Suppressor macrophage treated with lipopolysaccharide for 1 hour (primary cell): ENCODE measurements around the gene UPK1A.

ENCODE experiments used
- DNase-seq, 3 donors: peaks; one replicate each; pipeline ENCODE4 v3.0.0-alpha.2; 2020 to 2022

Gene UPK1A

DNA sequence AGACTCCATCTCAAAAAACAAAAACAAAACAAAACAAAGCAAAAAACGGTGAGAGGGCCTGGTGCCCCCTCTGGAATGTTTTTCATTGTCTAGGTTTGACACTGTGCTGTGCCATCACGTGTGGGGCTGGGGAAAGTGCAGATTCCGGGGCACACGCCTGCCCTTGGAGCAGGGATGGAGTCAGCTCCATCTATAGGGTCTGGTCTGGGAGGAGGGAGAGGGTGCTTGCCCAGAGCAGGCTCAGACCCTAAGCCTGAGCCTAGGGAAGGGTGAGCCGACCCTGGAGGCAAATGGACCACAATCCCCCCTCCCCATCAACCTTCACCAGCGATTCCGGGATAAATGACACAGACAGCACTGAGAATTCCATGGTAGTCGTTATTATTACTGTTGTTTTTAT lies 27.1 kb downstream of the UPK1A start:
- no peak for DNase-seq

DNA sequence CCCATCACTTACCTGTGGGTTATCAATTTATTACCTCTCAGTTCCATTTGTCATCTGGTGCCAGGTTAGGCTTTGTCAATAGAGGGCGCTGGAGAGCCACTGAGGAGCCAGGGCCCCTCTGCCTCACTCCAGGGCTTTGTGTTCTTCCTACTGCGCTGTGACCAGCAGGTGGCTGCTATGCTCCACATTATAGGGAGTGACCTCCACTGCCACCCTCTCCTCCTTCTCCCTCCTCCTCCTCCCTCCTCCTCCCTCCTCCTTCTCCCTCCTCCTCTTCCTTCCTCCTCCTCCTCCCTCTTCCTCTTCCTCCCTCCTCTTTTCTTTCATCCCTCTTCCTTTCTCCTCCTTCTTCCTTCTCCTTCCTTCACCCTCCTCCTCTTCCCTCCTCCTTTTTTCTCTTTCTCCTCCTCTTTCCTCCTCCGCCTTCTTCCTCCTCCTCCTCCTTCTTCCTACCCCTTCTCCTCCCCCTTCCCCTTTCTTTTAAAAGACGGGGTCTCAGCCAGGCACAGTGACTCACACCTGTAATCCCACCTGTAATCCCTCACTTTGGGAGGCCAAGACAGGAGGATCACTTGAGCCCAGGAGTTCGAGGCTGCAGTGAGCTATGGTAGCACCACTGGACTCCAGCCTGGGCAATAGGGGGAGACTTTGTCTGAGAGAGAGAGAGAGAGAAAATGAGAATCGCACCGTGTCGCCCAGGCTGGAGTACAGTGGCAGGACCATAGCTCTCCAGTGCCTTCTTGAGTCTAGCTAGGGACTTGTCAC lies 27.7 kb downstream of the UPK1A start:
- peak; percentile 90 to 93 (median 92) for DNase-seq

DNA sequence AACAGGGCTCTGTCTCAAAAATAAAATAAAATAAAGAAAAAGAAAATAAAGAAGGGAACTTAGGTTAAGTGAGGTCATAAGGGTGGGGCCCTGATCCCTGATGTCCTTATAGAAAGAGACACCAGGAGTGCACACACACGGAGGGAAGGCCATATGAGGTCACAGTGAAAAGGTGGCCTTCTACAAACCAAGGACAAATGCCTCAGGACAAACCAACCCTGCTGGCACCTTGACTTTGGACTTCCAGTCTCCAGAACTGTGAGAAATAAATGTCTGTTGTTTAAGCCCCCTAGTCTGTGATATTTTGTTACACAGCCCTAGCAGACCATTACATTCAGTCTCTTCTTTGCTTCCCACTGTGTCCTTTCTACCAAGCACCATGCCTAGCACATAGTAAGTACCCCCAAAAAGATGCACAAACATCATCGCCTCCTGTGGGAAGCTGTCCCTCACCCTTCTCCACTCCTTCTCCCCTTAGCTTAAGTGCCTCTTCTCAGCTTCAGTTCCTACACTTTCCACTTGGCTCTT lies 29.6 kb downstream of the UPK1A start:
- DNase-seq: no peak

DNA sequence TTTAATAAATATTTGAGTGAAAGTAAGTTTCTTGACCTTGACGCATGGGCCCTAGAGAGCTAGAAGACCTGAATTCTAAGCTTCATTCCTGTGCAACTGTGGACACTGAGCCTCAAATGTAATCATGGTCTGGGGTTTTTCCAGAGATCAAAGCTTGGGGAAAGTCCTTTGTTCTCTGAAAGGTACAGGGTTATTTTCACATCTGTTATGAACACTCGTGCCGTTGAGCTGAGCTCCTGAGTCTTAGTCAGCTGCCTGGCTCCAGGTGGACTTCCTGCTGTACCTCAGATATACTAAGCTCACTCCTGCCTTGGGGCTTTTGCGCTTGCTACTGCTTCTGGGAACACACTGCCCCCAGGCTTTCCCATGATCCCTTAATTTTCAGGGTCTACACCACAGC lies 30.5 kb downstream of the UPK1A start:
- no peak for DNase-seq

DNA sequence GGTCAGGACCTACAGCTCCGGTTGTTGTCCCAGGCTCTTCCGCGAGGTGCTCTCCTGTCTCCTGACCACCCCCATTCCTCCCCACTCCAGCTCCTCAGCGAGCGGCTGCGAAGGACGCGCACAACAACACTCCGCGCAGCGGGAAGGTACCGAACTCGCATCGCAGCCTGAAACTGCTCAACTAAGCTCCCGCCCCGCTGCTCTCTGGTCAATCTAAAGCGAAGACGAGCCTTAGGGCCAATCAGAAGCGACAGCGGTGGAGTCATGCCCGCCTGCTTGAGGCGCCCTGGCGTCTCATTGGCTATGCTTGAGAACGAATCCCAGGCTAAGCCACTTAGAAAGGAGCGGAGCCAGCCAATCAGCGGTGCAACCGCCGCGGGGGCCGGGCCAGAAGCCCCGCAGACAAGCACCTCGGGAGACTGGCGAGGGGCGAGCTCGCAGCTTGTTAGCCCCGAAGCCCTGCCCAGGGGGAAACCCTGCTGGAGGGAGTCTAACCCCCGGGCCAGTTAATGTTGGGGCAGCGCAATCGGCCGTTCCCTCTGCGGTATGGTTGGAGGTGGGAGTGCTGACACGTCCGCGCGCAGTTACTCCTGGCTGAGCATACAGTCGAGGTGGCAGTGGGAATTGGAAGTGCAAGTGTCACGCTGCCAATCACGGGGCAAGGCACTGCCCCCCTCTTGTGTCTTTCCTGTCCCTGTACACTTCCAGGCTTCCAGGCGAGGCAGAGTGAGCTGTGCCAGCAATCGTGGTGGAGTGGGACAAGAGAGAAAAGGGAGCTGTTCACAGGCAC lies 36.1 kb downstream of the UPK1A start:
- peak; percentile 96 to 98 (median 98) for DNase-seq

DNA sequence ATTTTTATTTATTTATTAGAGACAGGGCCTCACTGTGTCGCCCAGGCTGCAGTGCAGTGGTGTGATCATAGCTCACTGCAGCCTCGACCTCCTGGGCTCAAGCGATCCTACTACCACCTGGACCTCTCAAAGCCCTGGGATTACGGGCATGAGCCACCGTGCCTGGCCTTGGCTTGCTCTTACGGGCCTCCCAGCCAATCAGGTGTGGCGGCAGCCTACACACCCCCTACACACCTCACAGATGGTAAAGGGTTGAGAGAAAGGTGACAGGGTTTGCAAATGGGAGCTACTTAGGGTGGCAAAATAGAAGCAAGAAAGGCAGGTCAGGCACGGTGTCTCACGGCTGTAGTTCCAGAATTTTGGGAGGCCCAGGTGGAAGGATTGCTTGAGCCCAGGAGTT lies 37.0 kb downstream of the UPK1A start:
- DNase-seq: no peak

DNA sequence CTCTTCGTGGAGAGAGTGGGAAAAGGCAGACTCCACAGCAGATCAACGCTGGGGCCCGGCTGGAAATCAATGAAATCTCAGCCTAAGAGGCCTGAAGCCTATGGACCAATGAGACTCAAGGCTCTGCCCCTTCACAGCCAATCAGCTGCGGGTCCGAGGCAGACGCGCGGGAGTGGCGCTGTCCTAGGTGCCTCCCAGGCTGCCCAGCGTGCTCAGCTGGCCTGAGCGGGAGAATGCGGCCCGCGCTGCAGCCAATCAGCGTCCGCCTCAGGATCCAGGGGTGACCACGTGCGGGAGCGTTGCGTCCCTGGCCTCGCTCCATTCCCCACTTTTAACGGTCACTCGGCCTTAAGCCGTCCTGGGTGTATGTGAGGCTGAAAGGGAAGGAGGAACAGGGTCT lies 37.9 kb downstream of the UPK1A start, which contains the start of gene ZBTB32:
Gene ZBTB32, plus strand, starts transcription at position 341 of the 400 bp plus-strand sequence. CDS start 10,069 bp downstream, outside the sequence.
- peak; percentile 42 to 60 (median 52) for DNase-seq

DNA sequence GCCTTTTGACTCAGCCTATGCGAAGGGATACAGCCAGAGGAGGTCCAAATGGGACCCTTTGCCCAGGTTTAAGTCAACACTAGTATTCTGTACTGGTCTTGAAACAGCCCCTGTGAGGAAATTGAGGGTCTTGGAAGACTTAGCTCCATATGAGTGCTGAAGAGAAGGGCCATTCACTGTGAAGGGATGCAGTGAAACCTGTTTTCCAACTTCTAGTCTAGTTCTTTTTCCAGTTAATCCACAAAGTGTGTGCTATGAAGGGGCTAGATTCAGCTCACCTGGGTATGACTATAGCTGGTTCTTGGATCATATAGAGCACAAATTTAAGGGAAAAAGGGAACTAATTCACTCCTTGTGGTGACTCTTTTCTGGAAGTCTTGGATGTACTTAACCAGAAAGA lies 42.1 kb downstream of the UPK1A start:
- no peak for DNase-seq

DNA sequence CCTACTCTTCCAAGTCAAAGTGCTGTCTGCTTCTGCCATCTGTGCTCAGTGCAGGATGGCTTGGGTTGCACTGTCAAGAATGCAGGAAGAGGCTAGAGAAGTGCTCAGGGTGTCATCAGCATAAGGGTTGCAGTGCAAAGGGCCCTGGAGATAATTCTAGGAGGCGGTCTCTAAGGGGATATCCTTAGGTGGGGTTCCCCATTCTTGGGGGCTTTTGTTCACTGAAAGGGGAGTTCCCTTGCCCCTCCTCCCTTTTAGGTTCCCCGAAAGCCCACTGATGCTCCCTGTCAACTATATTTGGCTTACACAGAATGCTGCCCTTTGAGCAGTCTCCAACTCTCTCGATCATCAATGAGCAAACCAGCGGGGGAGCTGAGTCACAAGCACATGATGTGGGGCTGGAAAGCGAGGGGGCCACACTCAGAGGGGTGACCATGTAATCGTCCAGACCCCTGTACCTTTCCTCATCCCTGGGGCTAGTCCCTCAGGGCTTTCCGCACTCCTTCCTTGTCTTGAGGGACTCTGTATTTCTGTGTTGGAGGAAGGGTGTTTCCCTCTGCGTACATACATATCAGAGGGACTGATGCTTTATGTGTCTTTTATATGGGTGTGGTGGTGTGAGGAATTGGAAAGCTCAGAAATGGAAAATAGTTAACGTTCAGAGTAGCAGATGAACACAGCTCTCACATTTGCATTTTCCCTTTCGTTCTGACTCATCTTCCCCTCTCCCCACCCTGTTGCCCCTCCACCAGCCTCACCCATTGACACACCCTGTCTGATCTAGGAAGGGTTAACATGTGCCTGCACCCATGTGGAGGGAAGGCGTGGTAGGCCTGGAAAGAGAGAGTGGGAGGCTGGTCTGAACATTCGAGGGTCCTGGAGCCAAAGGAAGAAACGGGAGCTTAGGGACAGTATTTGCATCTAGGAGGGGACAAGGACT lies 44.7 kb downstream of the UPK1A start:
- peak; percentile 36 to 63 (median 37) for DNase-seq

DNA sequence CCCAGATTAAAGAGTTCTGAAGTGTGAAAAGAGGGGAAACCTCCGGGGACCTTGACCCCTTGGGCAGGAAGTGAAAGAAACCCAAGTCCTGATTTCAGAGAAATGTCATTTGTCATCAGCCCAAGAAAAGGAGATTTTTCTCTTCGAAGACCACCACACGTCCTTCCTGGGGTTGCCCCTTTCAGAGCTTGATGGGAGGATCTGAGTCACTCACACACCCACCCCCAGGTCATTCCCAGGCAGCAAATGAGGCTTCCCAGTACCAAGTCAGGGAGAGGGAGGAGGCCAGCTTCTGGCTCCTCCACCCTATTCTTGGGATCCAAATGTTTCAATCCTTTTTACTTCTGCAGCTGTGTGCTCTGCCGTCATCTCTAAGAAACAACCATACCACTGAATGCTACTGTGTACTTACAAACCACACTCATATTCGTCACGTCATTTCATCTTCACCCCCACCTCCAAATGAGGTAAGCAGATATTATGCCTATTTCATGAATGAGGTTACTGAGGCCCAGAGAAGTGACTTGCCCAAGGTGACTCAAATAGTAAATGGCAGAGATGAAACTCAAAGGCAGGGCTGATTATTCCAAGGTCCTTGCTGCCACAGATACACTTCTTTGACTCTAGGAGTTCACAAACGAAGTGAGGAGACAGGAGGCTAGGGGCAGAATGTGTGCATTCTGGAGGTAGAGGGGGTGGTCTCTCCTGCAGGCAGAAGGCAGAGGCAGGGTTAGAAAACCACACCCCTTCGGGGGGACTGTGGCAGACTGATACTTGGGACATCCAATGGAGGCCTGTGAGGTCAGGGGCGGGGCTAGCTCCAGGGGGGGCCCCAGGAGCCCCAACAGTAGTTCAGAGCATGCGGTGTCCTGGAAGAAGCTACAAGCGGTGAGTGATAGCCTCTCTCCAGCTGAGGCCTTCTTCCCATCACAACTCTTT lies 46.5 kb downstream of the UPK1A start:
- peak in 2 of 3 donors; percentile 18 to 59 for DNase-seq

DNA sequence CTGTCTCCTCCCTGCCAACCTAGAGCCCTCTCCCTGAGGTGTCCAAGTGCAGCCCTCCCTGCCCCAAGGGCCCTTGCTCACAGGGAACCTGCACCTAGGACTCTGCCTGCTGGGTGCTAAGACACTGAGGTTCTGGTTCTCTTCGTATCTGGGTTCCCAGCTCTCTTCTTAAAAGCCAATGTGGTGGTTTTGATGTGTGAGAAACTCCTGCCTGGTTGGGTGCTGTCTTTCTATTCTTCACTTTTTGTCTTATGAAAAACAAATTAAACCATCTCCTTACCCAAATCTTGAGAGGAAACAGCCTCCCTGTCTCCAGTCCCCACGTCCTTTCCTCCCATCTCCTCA lies 47.2 kb downstream of the UPK1A start:
- no peak for DNase-seq

DNA sequence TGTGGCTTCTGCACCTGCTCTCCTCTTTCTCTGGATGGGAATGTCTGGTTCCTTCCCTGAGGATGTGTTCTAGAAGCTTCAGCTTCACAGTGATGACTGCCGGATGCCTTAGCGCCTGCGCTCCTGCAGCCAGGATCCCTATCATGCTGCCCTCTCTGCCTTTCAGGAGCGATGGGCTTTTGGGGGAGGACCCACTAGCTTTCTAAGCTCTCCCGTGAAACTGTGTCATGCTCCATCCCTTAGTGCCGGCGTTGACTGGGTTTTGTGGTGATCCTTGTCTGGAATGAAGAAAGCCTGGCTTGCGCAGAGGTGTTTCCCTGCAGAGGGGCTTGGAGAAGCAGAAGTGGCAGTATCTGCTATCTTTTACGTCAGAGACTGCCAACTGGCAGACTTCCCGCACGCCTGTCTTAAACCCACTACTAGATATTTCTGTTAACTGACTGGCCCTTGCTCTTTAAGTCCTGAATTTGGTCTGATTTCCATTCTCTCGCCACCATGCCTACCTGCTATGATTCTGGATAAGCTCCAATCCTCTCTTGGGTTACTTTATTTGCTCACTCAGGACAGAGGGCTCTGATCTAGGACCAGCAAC lies 47.7 kb downstream of the UPK1A start:
- no peak for DNase-seq

DNA sequence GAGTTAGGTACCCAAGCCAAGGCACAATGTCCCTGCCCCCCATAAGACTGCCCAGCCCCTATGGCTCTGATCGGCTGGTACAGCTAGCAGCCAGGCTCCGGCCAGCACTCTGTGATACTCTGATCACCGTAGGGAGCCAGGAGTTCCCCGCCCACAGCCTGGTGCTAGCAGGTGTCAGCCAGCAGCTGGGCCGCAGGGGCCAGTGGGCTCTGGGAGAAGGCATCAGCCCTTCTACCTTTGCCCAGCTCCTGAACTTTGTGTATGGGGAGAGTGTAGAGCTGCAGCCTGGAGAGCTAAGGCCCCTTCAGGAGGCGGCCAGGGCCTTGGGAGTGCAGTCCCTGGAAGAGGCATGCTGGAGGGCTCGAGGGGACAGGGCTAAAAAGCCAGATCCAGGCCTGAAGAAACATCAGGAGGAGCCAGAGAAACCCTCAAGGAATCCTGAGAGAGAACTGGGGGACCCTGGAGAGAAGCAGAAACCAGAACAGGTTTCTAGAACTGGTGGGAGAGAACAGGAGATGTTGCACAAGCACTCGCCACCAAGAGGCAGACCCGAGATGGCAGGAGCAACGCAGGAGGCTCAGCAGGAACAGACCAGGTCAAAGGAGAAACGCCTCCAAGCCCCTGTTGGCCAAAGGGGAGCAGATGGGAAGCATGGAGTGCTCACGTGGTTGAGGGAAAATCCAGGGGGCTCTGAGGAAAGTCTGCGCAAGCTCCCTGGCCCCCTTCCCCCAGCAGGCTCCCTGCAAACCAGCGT lies 48.5 kb downstream of the UPK1A start:
- no peak for DNase-seq

DNA sequence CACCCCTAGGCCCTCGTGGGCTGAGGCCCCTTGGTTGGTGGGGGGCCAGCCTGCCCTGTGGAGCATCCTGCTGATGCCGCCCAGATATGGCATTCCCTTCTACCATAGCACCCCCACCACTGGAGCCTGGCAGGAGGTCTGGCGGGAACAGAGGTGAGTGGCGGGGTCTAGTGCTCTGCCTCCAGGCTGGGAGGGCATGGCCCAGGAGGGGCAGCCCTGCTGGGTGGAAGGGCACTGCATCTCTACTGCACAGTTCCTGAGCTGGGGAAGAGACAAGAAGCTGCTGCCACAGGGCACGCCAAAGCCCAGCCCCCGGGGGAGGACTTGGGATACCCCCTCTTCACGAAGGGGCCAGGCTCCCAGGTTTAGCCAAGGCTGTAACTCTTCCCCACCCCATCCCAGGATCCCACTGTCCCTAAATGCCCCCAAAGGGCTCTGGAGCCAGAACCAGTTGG lies 49.1 kb downstream of the UPK1A start:
- DNase-seq: no peak

DNA sequence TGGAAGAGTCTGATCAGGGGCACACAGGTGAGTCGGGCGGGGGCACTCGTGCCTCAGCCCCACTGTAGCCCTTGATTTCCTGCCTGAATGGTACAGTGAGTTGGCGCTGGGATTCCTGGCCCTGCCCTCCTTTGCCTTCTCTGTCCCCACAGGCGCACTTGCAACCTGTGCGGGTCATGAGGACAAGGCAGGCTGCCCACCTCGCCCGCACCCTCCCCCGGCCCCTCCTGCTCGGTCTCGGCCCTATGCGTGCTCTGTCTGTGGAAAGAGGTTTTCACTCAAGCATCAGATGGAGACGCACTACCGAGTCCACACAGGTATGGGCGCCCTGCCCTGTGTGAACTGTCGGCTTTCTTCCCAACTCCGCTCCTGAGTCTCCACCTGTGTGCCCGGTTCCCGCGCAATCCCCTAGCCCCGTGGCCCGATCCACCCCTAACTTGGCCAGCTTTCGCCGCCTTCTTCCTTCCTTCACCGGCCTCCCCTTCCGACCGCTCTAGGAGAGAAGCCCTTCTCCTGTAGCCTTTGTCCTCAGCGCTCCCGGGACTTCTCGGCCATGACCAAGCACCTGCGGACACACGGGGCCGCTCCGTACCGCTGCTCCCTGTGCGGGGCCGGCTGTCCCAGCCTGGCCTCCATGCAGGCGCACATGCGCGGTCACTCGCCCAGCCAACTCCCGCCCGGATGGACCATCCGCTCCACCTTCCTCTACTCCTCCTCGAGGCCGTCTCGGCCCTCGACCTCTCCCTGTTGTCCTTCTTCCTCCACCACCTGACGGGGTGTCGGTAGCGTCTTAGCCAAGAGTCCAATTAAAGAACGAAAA lies 49.9 kb downstream of the UPK1A start:
- DNase-seq: no peak

DNA sequence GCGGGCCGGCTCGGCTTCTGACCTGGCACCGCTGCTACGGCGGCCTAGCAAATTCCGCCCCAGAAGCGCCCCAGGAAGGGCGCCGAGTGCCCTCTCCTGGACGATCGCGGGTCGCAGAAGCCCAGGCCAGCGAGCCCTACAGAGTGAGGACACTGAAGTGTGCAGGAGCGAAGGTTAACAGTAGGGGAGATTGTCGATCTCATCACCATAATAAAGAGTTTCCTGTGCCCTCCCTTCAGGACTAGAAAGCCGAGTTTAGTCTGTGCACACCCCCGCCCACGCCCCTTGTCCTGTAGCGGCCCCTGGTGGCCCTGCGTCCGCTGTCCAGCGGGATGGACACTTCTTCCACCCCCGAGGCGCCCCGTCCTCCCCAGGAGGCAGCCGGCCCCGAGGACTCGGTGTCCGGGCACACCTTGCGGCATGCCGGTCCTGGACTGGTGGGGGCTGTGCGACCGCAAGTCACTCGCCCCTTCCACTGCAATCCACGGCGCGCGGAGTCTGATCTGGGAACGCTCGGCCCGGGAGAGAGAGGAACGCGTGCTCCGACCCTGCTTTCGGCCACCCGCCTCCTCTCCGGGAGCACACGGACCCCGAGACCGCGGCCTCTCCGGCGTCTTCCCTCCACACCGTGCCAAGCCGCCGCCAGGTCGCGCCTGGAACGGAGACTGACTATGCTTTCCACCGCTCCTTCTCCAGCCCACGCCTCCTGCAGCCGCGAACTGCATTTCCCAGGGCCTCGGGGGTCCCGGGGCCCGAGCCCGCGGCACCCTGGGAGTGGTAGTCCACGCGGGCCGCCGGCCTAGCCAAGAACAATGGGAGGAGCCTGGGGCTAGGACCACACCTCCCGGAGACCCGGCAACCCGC lies 50.7 kb downstream of the UPK1A start:
- peak; percentile 94 to 97 (median 96) for DNase-seq

DNA sequence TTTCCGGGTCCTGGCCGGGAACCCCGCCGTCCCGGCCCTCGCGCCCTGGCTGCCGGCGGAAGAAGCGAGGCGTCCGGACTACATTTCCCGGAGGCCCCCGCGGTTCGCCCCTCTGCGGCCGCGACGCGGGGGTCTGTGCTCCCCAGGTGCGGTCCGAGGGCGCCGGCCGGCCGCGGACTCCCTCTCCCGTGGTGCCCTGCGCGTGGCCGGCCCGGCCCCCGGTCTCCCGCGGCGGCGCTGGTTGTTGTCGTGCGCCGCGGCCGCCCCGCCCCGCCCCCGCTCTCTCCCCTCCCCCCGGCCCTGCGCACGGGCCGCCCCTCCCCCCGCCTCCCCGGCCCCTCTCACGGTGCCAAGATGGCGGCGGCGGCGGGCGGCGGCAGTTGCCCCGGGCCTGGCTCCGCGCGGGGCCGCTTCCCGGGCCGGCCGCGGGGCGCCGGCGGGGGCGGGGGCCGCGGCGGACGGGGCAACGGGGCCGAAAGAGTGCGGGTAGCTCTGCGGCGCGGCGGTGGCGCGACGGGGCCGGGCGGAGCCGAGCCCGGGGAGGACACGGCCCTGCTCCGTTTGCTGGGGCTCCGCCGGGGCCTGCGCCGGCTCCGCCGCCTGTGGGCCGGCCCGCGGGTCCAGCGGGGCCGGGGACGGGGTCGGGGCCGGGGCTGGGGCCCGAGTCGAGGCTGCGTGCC lies 51.5 kb downstream of the UPK1A start, which contains the start of gene KMT2B:
Gene KMT2B, plus strand, starts transcription at position 339 of the 680 bp plus-strand sequence. Its CDS starts 16 bp downstream, at position 355.
- peak in 1 of 3 donors; percentile 94 for DNase-seq
